ENCODE measurements around the gene OPTC.
"Not testable (repeated sequence)": the region's sequence is repeated elsewhere in the genome, so short reads cannot be mapped to it uniquely, and the experiment has no call there.

OPTC gene

GRCh38 chr1:203465146-203465798 lies 28.7 kb upstream of the OPTC start:
- H3K4me3 ChIP-seq (ENCODE audit: low read length), result no peak overlapping the region
- DNase-seq (ENCODE audit: low read depth), result no peak
- no peak for TF ChIP-seq CTCF (conservative IDR thresholded peaks at IDR 0.05; ENCODE audit: low read depth, low read length)

GRCh38 chr1:203465948-203466347 lies 28.0 kb upstream of the OPTC start:
- H3K4me3 ChIP-seq (ENCODE audit: low read length), result no peak overlapping the region
- TF ChIP-seq CTCF (conservative IDR thresholded peaks at IDR 0.05; ENCODE audit: low read depth, low read length), result no peak
- DNase-seq (ENCODE audit: low read depth), result peak; percentile 23

GRCh38 chr1:203466906-203467549 lies 26.9 kb upstream of the OPTC start:
- not testable (repeated sequence) for DNase-seq (ENCODE audit: low read depth); H3K4me3 ChIP-seq (ENCODE audit: low read length)

DNA sequence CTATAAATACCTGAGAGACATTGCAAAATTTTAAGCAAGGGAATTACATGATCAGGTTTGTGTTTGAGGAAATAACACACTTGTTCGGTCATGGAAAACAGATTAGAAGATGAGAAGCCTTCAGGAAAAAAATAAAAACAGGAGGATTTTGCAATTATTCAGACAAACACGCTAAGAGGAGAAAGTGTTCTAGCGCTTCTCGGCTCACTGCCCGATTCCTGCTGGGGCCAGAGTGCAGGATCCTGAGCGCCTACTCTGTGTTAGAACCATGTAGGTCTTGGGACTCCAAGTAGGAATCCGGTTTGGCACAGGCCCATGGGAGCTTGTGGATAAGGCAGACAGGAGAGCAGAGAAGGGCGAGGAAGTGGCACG lies 26.4 kb upstream of the OPTC start:
- peak; percentile 36 for DNase-seq (ENCODE audit: low read depth)
- H3K4me3 ChIP-seq (ENCODE audit: low read length), result no peak overlapping the region
- no peak for TF ChIP-seq CTCF (conservative IDR thresholded peaks at IDR 0.05; ENCODE audit: low read depth, low read length)

GRCh38 chr1:203468326-203468725 lies 25.6 kb upstream of the OPTC start:
- TF ChIP-seq CTCF (conservative IDR thresholded peaks at IDR 0.05; ENCODE audit: low read depth, low read length), result no peak
- no peak for DNase-seq (ENCODE audit: low read depth)
- H3K4me3 ChIP-seq (ENCODE audit: low read length), result no peak overlapping the region

GRCh38 chr1:203470240-203470639 lies 23.7 kb upstream of the OPTC start:
- H3K4me3 ChIP-seq (ENCODE audit: low read length), result no peak overlapping the region
- no peak for TF ChIP-seq CTCF (conservative IDR thresholded peaks at IDR 0.05; ENCODE audit: low read depth, low read length)
- no peak for DNase-seq (ENCODE audit: low read depth)

GRCh38 chr1:203471841-203472240 lies 22.1 kb upstream of the OPTC start:
- no peak for TF ChIP-seq CTCF (conservative IDR thresholded peaks at IDR 0.05; ENCODE audit: low read depth, low read length)
- DNase-seq (ENCODE audit: low read depth), result no peak
- H3K4me3 ChIP-seq (ENCODE audit: low read length), result no peak overlapping the region

Data from retinal pigment epithelial cell (primary cell).